Gastrocnemius medialis (tissue), 4 donors: ENCODE measurements around the gene UTP11.

ENCODE experiments used
- POLR2A ChIP-seq, 2 donors: fragments of 450-650 bp; IDR thresholded peaks; one replicate each; pipeline ENCODE4 v1.6.1; 2017; ENCODE audit warnings: antibody characterized with exemption in 2 of 2, mild to moderate bottlenecking in 2 of 2, moderate library complexity in 2 of 2
- TF ChIP-seq, protein P1 (sequence below), 5 experiments: fragments of 450-650 bp in 3 of 5; fragments of 200-600 bp in 2 of 5; sonication (generic) in 2 of 5; IDR thresholded peaks in 4 of 5; conservative IDR thresholded peaks in 1 of 5; 1 replicate in 4 of 5; 2 replicates in 1 of 5; pipeline ENCODE4 v1.5.1; 2016 to 2019; ENCODE audit warnings: antibody characterized with exemption in 5 of 5, mild to moderate bottlenecking in 3 of 5, moderate library complexity in 3 of 5

DNA sequence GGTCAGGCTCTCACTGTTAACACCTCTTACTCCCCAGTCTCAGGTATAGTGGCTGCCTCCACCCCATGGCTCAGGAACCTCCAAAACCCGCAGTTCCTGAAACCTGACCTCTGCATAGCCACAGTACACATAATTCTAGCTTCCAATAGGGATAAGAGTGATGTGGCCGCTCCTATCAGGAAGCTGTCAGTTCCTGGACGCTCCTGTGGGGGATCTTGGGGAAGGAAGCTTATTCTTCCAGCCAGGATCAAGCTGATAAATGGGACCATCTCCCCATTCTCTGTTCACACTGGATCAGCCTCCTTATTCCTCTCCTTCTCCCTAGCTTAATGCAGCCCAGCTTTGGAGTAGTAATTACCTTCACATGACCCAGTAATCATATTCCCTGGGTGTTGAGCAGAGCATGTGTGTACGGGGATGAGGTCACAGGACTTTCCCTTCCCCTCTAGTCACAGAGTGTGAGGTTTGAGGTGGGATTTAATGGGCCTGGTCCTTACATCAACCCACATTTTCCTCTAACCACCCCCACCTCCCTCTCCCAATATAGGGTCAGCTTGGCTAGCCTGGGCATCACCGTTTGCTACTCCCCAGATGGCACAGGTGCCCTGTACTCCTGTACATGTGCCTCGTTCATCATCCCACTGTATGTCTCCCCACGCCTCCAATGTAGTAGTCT is 41.0 kb downstream of the UTP11 start:
- TF ChIP-seq, protein P1, sequence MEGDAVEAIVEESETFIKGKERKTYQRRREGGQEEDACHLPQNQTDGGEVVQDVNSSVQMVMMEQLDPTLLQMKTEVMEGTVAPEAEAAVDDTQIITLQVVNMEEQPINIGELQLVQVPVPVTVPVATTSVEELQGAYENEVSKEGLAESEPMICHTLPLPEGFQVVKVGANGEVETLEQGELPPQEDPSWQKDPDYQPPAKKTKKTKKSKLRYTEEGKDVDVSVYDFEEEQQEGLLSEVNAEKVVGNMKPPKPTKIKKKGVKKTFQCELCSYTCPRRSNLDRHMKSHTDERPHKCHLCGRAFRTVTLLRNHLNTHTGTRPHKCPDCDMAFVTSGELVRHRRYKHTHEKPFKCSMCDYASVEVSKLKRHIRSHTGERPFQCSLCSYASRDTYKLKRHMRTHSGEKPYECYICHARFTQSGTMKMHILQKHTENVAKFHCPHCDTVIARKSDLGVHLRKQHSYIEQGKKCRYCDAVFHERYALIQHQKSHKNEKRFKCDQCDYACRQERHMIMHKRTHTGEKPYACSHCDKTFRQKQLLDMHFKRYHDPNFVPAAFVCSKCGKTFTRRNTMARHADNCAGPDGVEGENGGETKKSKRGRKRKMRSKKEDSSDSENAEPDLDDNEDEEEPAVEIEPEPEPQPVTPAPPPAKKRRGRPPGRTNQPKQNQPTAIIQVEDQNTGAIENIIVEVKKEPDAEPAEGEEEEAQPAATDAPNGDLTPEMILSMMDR (IDR thresholded peaks at IDR 0.05 in 4 of 5, conservative IDR thresholded peaks at IDR 0.05 in 1 of 5) = no peak
- no peak for TF ChIP-seq POLR2A (IDR thresholded peaks at IDR 0.05)
